Caki2 (cell line): ENCODE results near the gene ALKBH5. TPM values are rescaled to one million over a fixed set of nuclear protein-coding genes. Genes with fewer than 3 reads are reported as not detected.

Experiments
- DNase-seq: peaks from one replicate; pipeline ENCODE4 v3.0.0-alpha.2; 2015; ENCODE audit warnings: low read depth
- in situ Hi-C: cut with HindIII; loops from 2 replicates; pipeline ENCODE4 v1.10.0; 2016; ENCODE audit warnings: low sequenced_read_pairs, low pct_unique_long_range_greater_than_20kb, mixed read lengths
- total RNA-seq: library from RNA; depleted of rRNA; stranded (reverse); fragments of >200 nt; shearing (Covaris generic); gene quantifications from 2 replicates; pipeline ENCODE4 v1.2.3, GENCODE V29; 2014; ENCODE audit warnings: low replicate concordance; rRNA removed

The ALKBH5 gene
- total RNA-seq, 1 experiment from 2014 or later = 55.3 TPM

GRCh38 chr17:18250708-18251107 lies 67.1 kb downstream of the ALKBH5 start:
- in situ Hi-C loops = no loop called here
- no peak for DNase-seq

- no peak for DNase-seq
- in situ Hi-C loops = no loop called here
Measured at GRCh38 chr17:18251204-18251603, 67.6 kb downstream of the ALKBH5 start.

- DNase-seq = no peak
- in situ Hi-C loops = no loop called here
Measured at GRCh38 chr17:18252160-18252559, 68.5 kb downstream of the ALKBH5 start.

GRCh38 chr17:18253187-18253884 lies 69.7 kb downstream of the ALKBH5 start:
- in situ Hi-C loops = no loop called here
- DNase-seq = no peak

- in situ Hi-C loops = no loop called here
- DNase-seq = no peak
Measured at GRCh38 chr17:18253947-18254821, 70.6 kb downstream of the ALKBH5 start.

- in situ Hi-C loops = no loop called here
Measured at GRCh38 chr17:18254888-18255649, 71.4 kb downstream of the ALKBH5 start.

GRCh38 chr17:18256351-18256750 lies 72.7 kb downstream of the ALKBH5 start:
- in situ Hi-C loops = no loop called here
- no peak for DNase-seq

More at GRCh38 chr17:18254888-18255649, 71.4 kb downstream of the ALKBH5 start:
- DNase-seq = no peak

- no peak for DNase-seq
- in situ Hi-C loops = no loop called here
Measured at GRCh38 chr17:18256776-18257175, 73.1 kb downstream of the ALKBH5 start.

- in situ Hi-C loops = no loop called here
- peak; percentile 41 for DNase-seq
Measured at GRCh38 chr17:18257268-18257981, 73.8 kb downstream of the ALKBH5 start.

- peak; percentile 84 for DNase-seq
- in situ Hi-C loops = no loop called here
Measured at GRCh38 chr17:18257982-18258355, 74.3 kb downstream of the ALKBH5 start.

GRCh38 chr17:18258356-18259038 lies 74.9 kb downstream of the ALKBH5 start, which contains the start of gene FLII:
FLII (minus strand) TSS chr17:18258738; CDS start chr17:18258690, 48 bp downstream.
- in situ Hi-C loops = no loop called here
- peak; percentile 61 for DNase-seq

Other genes with a start within 250 kb of the ALKBH5 start
- 4.3 and 6.4 TPM in 2 replicates for gene TOM1L2, start 211.4 kb upstream of the ALKBH5 start, total RNA-seq
- gene DRC3, start 211.0 kb upstream of the ALKBH5 start, total RNA-seq = 0.03 TPM in 1 of 2 replicates, not detected in the other
- gene ATPAF2, start 144.7 kb upstream of the ALKBH5 start, total RNA-seq = 16.5 and 31.9 TPM in 2 replicates
- gene GID4, start 144.4 kb upstream of the ALKBH5 start, total RNA-seq = 2.6 and 7.8 TPM in 2 replicates
- 33.4 and 56.6 TPM in 2 replicates for gene DRG2, start 95.9 kb upstream of the ALKBH5 start, total RNA-seq
- gene MYO15A, start 75.1 kb upstream of the ALKBH5 start, total RNA-seq = not detected in 2 replicates
- 18.1 and 21.4 TPM in 2 replicates for gene LLGL1, start 41.8 kb downstream of the ALKBH5 start, total RNA-seq
- gene FLII, start 74.9 kb downstream of the ALKBH5 start, total RNA-seq = 313 and 353 TPM in 2 replicates
- gene MIEF2, start 76.8 kb downstream of the ALKBH5 start, total RNA-seq = 24.6 and 28.4 TPM in 2 replicates
- 11.9 and 15.9 TPM in 2 replicates for gene TOP3A, start 131.2 kb downstream of the ALKBH5 start, total RNA-seq
- gene SMCR8, start 131.5 kb downstream of the ALKBH5 start, total RNA-seq = 7.0 and 9.7 TPM in 2 replicates
- gene SHMT1, start 179.7 kb downstream of the ALKBH5 start, total RNA-seq = 83.3 and 108 TPM in 2 replicates
- not detected in 2 replicates for gene EVPLL, start 193.9 kb downstream of the ALKBH5 start, total RNA-seq